Loucy (cell line): ENCODE data around the gene RAB6B.

Source experiments
- H2AFZ ChIP-seq: fragments of 200-600 bp; sonication (generic); 2 replicates; pipeline ENCODE4 v1.6.0; 2016; ENCODE audit warnings: antibody characterized with exemption, mild to moderate bottlenecking, low read length, moderate library complexity
- H3F3A ChIP-seq: fragments of 200-600 bp; 2 replicates; pipeline ENCODE4 v1.6.0; 2016; ENCODE audit warnings: antibody characterized with exemption, low read depth, mild to moderate bottlenecking
- H3K27me3 ChIP-seq: fragments of 200-600 bp; sonication (generic); 2 replicates; pipeline ENCODE4 v1.6.1; 2014; ENCODE audit warnings: low read length, mild to moderate bottlenecking; ENCODE audit not compliant: insufficient read depth, poor library complexity, severe bottlenecking
- H3K36me3 ChIP-seq: fragments of 200-600 bp; sonication (generic); 2 replicates; pipeline ENCODE4 v1.6.1; 2016; ENCODE audit warnings: low read length; ENCODE audit not compliant: insufficient read depth
- H3K4me1 ChIP-seq: fragments of 200-600 bp; sonication (generic); 2 replicates; pipeline ENCODE4 v1.5.1; 2014; ENCODE audit warnings: low read length, mild to moderate bottlenecking; ENCODE audit not compliant: insufficient read depth, poor library complexity, severe bottlenecking
- H3K4me2 ChIP-seq: fragments of 200-600 bp; sonication (generic); 2 replicates; pipeline ENCODE4 v1.6.0; 2014; ENCODE audit warnings: antibody characterized with exemption, low read length, low read depth, mild to moderate bottlenecking; ENCODE audit not compliant: poor library complexity, severe bottlenecking
- H3K4me3 ChIP-seq: fragments of 200-600 bp; sonication (generic); 2 replicates; pipeline ENCODE4 v1.5.1; 2014; ENCODE audit warnings: low read length, mild to moderate bottlenecking, mixed read lengths; ENCODE audit not compliant: poor library complexity, severe bottlenecking
- H3K79me2 ChIP-seq: fragments of 200-600 bp; sonication (generic); 2 replicates; pipeline ENCODE4 v1.6.1; 2014; ENCODE audit warnings: low read length; ENCODE audit not compliant: insufficient read depth
- H3K9ac ChIP-seq: fragments of 200-600 bp; sonication (generic); 2 replicates; pipeline ENCODE4 v1.6.0; 2014; ENCODE audit warnings: mild to moderate bottlenecking, low read depth, low read length, moderate library complexity; ENCODE audit not compliant: poor library complexity, severe bottlenecking
- H3K9me2 ChIP-seq: fragments of 200-600 bp; sonication (generic); replicated peaks from 2 replicates; pipeline ENCODE4 v1.6.1; 2016; ENCODE audit warnings: low read depth, low read length, mixed read lengths
- H3K9me3 ChIP-seq: fragments of 200-600 bp; sonication (generic); 2 replicates; pipeline ENCODE4 v1.6.1; 2014; ENCODE audit warnings: mild to moderate bottlenecking, antibody characterized with exemption, low read length, low read depth; ENCODE audit not compliant: insufficient read depth
- H4K20me1 ChIP-seq: fragments of 200-600 bp; sonication (generic); 2 replicates; pipeline ENCODE4 v1.6.0; 2014; ENCODE audit warnings: antibody characterized with exemption, low read length, mild to moderate bottlenecking; ENCODE audit not compliant: insufficient read depth, poor library complexity, severe bottlenecking
- CTCF ChIP-seq: fragments of 200-600 bp; sonication (generic); conservative IDR thresholded peaks from 2 replicates; pipeline ENCODE4 v1.5.1; 2014; ENCODE audit warnings: mild to moderate bottlenecking, antibody characterized with exemption, low read length
- EZH2phosphoT487 ChIP-seq: fragments of 200-600 bp; IDR thresholded peaks from 2 replicates; pipeline ENCODE4 v1.6.1; 2018; ENCODE audit warnings: antibody characterized with exemption, mild to moderate bottlenecking, moderate library complexity, borderline replicate concordance

The RAB6B gene

GRCh38 chr3:133870822-133871221, 24.9 kb downstream of the RAB6B start:
- Histone ChIP-seq H3K4me2 (no peak overlapping the region), H3K4me1 (no peaks in the 10 kb centered on the region), H3K79me2 (no peaks in the 10 kb centered on the region), H3K4me3 (no peak overlapping the region), H3K27me3 (no peaks in the 10 kb centered on the region), H4K20me1 (no peaks in the 10 kb centered on the region), H3F3A (no peaks in the 10 kb centered on the region), H3K9ac (no peak overlapping the region), H3K9me3 (no peaks in the 10 kb centered on the region), H2AFZ (no peak overlapping the region), H3K36me3 (no peaks in the 10 kb centered on the region), H3K9me2 (no peaks in the 10 kb centered on the region)
- no peak for TF ChIP-seq CTCF
- no peak for TF ChIP-seq EZH2phosphoT487

GRCh38 chr3:133869586-133869985, 26.1 kb downstream of the RAB6B start:
- Histone ChIP-seq H3K4me2 (no peak overlapping the region), H3K79me2 (no peaks in the 10 kb centered on the region), H2AFZ (no peak overlapping the region), H3K9me3 (no peaks in the 10 kb centered on the region), H3K4me3 (no peak overlapping the region), H3K9ac (no peak overlapping the region), H4K20me1 (no peaks in the 10 kb centered on the region), H3K36me3 (no peaks in the 10 kb centered on the region), H3K27me3 (no peaks in the 10 kb centered on the region), H3F3A (no peaks in the 10 kb centered on the region), H3K4me1 (no peaks in the 10 kb centered on the region), H3K9me2 (no peaks in the 10 kb centered on the region)
- TF ChIP-seq EZH2phosphoT487 = no peak
- TF ChIP-seq CTCF = no peak

GRCh38 chr3:133868758-133869475, 26.8 kb downstream of the RAB6B start:
- Histone ChIP-seq H3K4me3 (no peak overlapping the region), H3K4me2 (no peak overlapping the region), H3K79me2 (no peaks in the 10 kb centered on the region), H3K36me3 (no peaks in the 10 kb centered on the region), H4K20me1 (no peaks in the 10 kb centered on the region), H3K9ac (no peak overlapping the region), H3K9me3 (no peaks in the 10 kb centered on the region), H3K9me2 (no peaks in the 10 kb centered on the region), H2AFZ (no peak overlapping the region), H3K27me3 (no peaks in the 10 kb centered on the region), H3K4me1 (no peaks in the 10 kb centered on the region), H3F3A (no peaks in the 10 kb centered on the region)
- TF ChIP-seq EZH2phosphoT487 = no peak

- TF ChIP-seq CTCF = no peak
- no peak for TF ChIP-seq EZH2phosphoT487
- Histone ChIP-seq H3K4me1 (no peaks in the 10 kb centered on the region), H3K9me2 (no peaks in the 10 kb centered on the region), H2AFZ (no peak overlapping the region), H3K36me3 (no peaks in the 10 kb centered on the region), H3K27me3 (no peaks in the 10 kb centered on the region), H3K79me2 (no peaks in the 10 kb centered on the region), H3K9ac (no peak overlapping the region), H4K20me1 (no peaks in the 10 kb centered on the region), H3F3A (no peaks in the 10 kb centered on the region), H3K9me3 (no peaks in the 10 kb centered on the region), H3K4me2 (no peak overlapping the region), H3K4me3 (no peak overlapping the region)
Observed at GRCh38 chr3:133868186-133868585, 27.5 kb downstream of the RAB6B start.
